ENCODE data around the gene ASIP.
"Not testable (repeated sequence)": the region's sequence is repeated elsewhere in the genome, so short reads cannot be mapped to it uniquely, and the experiment has no call there.

DNA sequence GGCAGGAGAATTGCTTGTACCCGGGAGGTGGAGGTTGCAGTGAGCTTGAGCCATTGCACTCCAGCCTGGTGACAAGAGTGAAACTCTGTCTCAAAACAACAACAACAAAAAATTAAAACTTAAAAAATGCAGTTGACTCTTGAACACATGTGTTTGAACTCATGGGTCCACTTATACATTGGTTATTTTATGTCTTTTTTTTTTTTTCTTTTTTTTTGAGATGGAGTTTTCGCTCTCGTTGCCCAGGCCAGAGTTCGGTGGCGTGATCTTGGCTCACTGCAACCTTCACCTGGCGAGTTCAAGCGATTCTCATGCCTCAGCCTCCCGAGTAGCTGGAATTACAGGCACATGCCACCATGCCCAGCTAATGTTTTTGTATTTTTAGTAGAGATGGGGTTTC is 22.2 kb downstream of the ASIP start:
- TF ChIP-seq, protein P1, sequence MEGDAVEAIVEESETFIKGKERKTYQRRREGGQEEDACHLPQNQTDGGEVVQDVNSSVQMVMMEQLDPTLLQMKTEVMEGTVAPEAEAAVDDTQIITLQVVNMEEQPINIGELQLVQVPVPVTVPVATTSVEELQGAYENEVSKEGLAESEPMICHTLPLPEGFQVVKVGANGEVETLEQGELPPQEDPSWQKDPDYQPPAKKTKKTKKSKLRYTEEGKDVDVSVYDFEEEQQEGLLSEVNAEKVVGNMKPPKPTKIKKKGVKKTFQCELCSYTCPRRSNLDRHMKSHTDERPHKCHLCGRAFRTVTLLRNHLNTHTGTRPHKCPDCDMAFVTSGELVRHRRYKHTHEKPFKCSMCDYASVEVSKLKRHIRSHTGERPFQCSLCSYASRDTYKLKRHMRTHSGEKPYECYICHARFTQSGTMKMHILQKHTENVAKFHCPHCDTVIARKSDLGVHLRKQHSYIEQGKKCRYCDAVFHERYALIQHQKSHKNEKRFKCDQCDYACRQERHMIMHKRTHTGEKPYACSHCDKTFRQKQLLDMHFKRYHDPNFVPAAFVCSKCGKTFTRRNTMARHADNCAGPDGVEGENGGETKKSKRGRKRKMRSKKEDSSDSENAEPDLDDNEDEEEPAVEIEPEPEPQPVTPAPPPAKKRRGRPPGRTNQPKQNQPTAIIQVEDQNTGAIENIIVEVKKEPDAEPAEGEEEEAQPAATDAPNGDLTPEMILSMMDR (IDR thresholded peaks at IDR 0.05), result not testable (repeated sequence)
- TF ChIP-seq POLR2A (IDR thresholded peaks at IDR 0.05), result not testable (repeated sequence)

Measured in right lobe of liver (tissue), 4 donors.